Measurements from ENCODE around the gene NIM1K.
"Not testable (repeated sequence)": the region's sequence is repeated elsewhere in the genome, so short reads cannot be mapped to it uniquely, and the experiment has no call there.

DNA sequence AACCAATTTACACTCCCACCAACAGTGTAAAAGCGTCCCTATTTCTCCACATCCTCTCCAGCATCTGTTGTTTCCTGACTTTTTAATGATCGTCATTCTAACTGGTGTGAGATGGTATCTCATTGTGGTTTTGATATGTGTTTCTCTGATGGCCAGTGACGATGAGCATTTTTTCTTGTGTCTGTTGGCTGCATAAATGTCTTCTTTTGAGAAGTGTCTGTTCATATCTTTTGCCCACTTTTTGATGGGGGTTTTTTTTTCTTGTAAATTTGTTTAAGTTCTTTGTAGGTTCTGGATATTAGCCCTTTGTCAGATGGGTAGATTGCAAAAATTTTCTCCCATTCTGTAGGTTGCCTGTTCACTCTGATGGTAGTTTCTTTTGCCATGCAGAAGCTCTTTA is 131.5 kb downstream of the NIM1K start:
- TF ChIP-seq, protein P1, sequence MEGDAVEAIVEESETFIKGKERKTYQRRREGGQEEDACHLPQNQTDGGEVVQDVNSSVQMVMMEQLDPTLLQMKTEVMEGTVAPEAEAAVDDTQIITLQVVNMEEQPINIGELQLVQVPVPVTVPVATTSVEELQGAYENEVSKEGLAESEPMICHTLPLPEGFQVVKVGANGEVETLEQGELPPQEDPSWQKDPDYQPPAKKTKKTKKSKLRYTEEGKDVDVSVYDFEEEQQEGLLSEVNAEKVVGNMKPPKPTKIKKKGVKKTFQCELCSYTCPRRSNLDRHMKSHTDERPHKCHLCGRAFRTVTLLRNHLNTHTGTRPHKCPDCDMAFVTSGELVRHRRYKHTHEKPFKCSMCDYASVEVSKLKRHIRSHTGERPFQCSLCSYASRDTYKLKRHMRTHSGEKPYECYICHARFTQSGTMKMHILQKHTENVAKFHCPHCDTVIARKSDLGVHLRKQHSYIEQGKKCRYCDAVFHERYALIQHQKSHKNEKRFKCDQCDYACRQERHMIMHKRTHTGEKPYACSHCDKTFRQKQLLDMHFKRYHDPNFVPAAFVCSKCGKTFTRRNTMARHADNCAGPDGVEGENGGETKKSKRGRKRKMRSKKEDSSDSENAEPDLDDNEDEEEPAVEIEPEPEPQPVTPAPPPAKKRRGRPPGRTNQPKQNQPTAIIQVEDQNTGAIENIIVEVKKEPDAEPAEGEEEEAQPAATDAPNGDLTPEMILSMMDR (IDR thresholded peaks at IDR 0.05), result not testable (repeated sequence)
- not testable (repeated sequence) for TF ChIP-seq POLR2A (IDR thresholded peaks at IDR 0.05)

Data from testis (tissue), 2 donors.